CD1c-positive myeloid dendritic cell (primary cell): ENCODE results near the gene TOGARAM1.

ENCODE experiments used
- DNase-seq: peaks from one replicate; pipeline ENCODE4 v3.0.0-alpha.2; 2016; ENCODE audit errors: extremely low spot score

The TOGARAM1 gene

DNA sequence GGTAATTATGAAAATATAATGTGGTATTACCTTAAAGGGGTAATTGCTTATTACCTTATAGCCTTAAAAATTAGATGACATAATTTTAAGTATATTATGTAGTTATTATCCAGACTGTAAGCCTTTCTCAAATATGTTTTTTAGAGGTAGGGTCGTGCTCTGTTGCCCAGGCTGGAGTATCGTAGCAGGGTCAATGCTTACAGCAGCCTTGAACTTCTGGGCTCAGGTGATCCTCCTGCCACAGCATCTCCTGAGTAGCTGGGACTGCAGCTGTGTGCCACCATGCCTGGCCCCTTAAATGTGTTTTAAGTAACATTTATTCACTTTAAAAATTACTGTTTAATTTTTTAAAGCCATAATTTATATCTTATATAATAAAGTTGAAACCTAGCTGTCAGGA, 132.3 kb downstream of the TOGARAM1 start:
- DNase-seq = no peak

DNA sequence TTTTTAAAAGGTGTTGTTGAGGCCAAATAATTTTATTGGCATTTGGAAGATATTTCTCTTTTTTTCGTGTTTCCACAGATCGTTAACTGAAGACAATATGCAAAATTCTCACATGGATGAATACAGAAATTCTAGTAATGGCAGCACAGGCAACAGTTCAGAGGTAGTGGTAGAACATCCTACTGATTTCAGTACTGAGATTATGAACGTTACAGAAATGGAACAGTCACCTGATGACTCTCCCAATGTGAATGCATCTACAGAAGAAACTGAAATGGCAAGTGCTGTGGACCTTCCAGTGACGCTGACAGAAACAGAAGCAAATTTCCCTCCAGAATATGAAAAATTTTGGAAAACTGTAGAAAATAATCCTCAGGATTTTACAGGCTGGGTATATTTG, 133.2 kb downstream of the TOGARAM1 start:
- DNase-seq = no peak

DNA sequence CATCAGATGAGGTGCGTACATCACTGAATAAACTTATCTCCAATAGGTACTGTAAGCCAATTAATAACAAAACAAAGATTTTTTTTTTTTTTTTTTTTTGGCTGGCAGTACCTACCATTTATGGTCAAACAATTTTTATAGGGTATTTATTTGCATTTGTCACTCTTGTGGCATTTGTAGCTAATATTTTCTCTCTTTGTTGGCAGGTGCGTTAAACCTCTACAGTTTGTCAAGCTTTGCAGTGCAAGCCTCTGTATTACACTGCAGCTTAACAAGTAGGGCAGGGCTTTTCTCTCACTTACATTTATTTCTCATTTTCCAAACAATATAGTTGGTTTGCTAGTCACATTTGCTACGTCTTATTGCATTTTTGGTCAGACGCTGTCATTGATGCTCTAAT, 134.2 kb downstream of the TOGARAM1 start:
- DNase-seq = no peak

DNA sequence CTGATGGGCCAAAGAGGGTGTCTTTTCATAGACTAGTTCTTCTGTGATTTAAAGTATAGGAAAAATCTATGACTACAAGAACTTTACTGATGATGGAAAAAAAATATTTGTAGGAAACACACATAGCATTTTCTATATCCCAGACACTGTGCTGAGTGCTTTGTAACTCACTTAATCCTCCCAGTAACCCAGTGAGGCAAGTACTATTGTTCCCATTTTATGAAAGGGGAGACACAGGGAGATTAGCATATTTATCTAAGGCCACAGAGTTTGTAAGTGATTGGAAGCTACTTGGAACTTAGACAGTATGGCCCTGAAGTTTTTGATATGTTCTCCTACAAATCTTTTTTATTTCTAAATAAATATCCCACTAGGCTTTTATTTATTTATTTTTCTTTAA, 141.8 kb downstream of the TOGARAM1 start:
- no peak for DNase-seq

DNA sequence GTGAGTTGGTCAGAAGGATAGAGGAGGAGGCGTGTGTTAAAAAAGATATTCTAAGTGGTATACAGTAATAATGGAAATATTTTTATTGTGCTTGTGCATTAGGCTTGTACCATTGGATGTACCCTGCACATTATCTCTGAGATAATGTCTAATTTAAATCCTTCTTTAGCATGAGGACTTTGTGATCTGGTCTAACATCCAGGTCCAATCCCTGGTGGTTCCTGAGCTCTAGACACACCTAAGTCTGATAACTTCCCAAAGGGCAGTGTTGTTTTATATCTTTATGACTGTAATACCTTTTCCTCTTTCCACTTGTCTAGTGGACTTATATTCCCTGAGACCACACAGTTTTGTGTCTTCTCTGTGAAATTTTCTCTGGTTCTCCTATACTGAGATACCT, 142.6 kb downstream of the TOGARAM1 start:
- DNase-seq = no peak

DNA sequence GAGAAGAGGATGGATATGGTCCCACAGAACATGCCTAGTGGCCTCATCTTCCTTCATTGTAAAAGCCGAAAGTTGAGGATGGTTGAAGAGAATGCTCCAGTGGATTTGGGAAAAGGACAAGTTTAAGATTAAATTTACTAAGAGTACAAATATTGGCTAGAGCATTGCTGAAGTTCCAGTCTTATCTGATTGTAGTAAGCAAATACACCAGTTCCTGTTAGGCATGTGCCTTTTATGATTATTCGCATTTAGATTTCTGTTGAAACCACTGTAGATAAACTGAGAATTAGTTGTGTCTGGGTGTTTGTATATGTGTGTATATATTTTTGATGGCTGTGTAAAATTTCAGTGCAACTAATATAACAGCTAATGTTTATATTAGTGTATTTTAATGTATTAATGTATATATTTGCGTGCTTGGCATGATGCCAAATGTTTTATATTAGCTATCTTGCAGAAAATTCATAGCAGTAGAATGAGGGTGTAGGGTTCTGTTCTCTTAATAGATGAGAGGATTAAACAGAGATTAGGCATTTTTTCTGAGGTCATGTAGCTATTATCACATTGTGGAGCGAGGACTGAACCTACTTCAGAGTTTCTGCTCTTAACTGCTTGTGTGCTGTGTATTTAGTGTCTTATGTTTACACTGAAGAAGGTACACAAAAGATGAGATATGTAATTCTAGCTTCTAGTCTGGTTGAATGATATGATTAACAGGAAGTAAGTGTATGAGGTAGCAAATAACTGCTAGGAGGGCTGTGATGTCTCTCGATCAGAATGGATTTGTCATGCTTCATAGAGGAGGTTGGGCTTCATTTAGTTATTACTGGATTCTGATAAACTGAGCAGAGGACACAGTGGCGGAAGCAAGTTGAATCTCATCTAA, 151.1 kb downstream of the TOGARAM1 start:
- no peak for DNase-seq

DNA sequence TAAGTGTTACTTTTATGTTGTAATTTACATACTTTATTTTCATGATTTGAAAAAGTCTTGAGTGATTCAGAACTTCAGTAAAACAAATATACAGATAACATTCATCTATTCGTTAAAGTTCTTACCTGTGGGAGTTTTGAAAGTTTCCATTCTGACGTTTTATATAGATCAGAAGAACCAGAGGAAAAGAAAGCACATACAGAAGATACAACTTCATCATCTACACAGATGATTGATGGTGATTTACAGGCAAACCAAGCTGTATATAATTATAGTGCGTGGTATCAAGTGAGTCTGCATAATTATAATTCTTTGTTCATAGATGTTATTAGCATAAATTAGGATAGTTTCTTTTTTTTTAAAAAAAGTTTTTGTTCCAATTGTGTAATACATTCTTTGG, 152.3 kb downstream of the TOGARAM1 start:
- DNase-seq = no peak

DNA sequence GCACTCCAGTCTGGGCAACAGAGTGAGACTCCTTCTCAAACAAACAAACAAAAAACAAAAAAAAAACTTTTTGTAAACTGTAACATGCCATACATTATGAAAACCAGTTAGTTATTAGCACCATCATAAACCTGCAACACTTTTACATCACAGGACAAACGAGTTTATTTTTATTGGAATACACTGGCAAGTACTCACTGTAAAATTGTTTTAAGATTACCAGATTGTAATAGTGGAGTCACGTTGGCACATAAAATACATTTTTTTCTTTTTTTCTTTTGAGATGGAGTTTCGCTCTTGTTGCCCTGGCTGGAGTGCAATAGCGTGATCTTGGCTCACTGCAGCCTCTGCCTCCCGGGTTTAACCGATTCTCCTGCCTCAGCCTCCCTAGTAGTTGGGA, 156.6 kb downstream of the TOGARAM1 start:
- DNase-seq = no peak

DNA sequence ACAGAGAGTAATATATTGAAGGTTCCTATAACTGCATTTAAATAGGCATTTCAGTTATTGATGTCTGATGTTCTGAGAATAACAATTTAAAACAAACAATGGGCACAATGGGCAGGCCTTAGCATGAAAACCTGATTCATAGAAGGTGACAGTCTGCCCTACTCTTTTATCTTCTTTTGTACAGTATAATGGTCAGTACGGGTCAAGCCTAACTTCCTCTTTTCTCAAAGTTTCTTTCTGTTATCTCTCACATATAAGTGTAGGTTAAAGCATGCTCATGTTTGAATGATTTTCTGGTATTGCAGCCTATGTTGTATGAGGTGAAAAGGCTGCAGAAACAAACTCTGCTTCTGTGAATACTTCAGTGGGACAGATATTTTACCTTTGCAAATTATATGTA, 158.1 kb downstream of the TOGARAM1 start:
- no peak for DNase-seq

DNA sequence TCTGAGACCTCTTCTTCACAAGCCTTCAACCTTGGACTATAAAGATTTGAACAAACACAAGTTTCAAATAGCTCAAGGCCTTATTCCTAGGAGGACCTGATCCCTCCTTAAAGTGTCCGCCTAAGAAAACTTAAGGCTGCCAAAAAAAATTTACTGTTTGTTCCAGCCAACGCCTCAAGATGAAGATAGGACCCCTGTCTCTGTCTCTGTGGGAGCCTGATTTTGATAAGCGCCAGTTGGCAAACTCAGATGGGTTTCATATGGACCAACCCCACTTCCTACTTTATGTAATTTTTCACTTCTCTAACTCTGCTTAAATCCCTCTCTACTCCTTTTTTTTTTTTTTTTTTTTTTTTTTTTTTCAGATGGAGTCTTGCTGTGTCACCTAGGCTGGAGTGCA, 161.3 kb downstream of the TOGARAM1 start:
- DNase-seq = no peak
